NB4 (cell line): Measurements from ENCODE around the gene RASSF5.

ENCODE experiments used
- DNase-seq: peaks from one replicate; pipeline ENCODE4 v3.0.0; 2010; ENCODE audit warnings: low read depth
- H3K4me3 ChIP-seq: one replicate; pipeline ENCODE4 v1.5.1; 2011; ENCODE audit warnings: mild to moderate bottlenecking, low read depth, low read length, moderate library complexity
- CTCF ChIP-seq: IDR thresholded peaks from one replicate; pipeline ENCODE4 v1.5.1; 2012; ENCODE audit warnings: low read depth, low read length
- MAX ChIP-seq: IDR thresholded peaks from 2 replicates; pipeline ENCODE4 v1.6.1; 2011; ENCODE audit warnings: low read depth, low read length
- MYC ChIP-seq: IDR thresholded peaks from 2 replicates; pipeline ENCODE4 v1.6.1; 2011; ENCODE audit warnings: low read depth, low read length
- POLR2A ChIP-seq: IDR thresholded peaks from 2 replicates; pipeline ENCODE4 v1.6.1; 2011; ENCODE audit warnings: mild to moderate bottlenecking; ENCODE audit not compliant: insufficient read length; ENCODE audit errors: extremely low read depth

RASSF5 gene

GRCh38 chr1:206472454-206472853 lies 34.9 kb upstream of the RASSF5 start:
- H3K4me3 ChIP-seq: peak overlapping the region; percentile 94
- TF ChIP-seq POLR2A (no peak), MAX (peak; percentile 60), MYC (peak; percentile 27; the same call in 1 of the 2 replicates)
- DNase-seq: peak; percentile 97

GRCh38 chr1:206472886-206473285 lies 34.4 kb upstream of the RASSF5 start:
- DNase-seq: no peak
- peak overlapping the region; percentile 94 for H3K4me3 ChIP-seq
- TF ChIP-seq MAX: no peak
- no peak for TF ChIP-seq MYC
- no peak for TF ChIP-seq CTCF
- TF ChIP-seq POLR2A: no peak

- DNase-seq: no peak
These were observed 31.3 kb upstream of the RASSF5 start for GRCh38 chr1:206476058-206476457.

GRCh38 chr1:206476591-206476990 lies 30.7 kb upstream of the RASSF5 start:
- no peak for TF ChIP-seq CTCF
- TF ChIP-seq POLR2A: no peak
- TF ChIP-seq MAX: no peak
- TF ChIP-seq MYC: no peak
- no peak for DNase-seq
- no peak overlapping the region for H3K4me3 ChIP-seq

More at GRCh38 chr1:206476058-206476457, 31.3 kb upstream of the RASSF5 start:
- no peak overlapping the region for H3K4me3 ChIP-seq
- TF ChIP-seq POLR2A: no peak

GRCh38 chr1:206477110-206477509 lies 30.2 kb upstream of the RASSF5 start:
- TF ChIP-seq CTCF (no peak), MYC (no peak), POLR2A (no peak), MAX (no peak)

GRCh38 chr1:206477581-206478380 lies 29.6 kb upstream of the RASSF5 start:
- no peak overlapping the region for H3K4me3 ChIP-seq
- TF ChIP-seq POLR2A (no peak), MAX (no peak), CTCF (no peak), MYC (no peak)
- DNase-seq: no peak

More at GRCh38 chr1:206477110-206477509, 30.2 kb upstream of the RASSF5 start:
- no peak overlapping the region for H3K4me3 ChIP-seq
- DNase-seq: no peak
